Astrocyte (in vitro differentiated cells and primary cell): ENCODE measurements around the gene ZNF276. TPM values are rescaled to one million over a fixed set of nuclear protein-coding genes. Genes with fewer than 3 reads are reported as not detected.

ENCODE experiments used
- DNase-seq: peaks from one replicate; pipeline ENCODE4 v3.0.0-alpha.2; 2010; ENCODE audit warnings: low read depth
- FAIRE-seq: peaks from 2 replicates; lab custom pipeline; 2011; peaks lifted over from hg19 to GRCh38; lab: Jason Lieb, UNC
- H2AFZ ChIP-seq: 2 replicates; pipeline ENCODE4 v1.6.0; 2012; ENCODE audit warnings: low read depth, low read length, inconsistent platforms
- H3K27ac ChIP-seq: 2 replicates; pipeline ENCODE4 v1.5.1; 2011; ENCODE audit warnings: low read depth, low read length, inconsistent platforms
- H3K27me3 ChIP-seq: 2 replicates; pipeline ENCODE4 v1.6.0; 2011; ENCODE audit warnings: low read length, inconsistent platforms; ENCODE audit not compliant: insufficient read depth
- H3K36me3 ChIP-seq: 2 replicates; pipeline ENCODE4 v1.5.1; 2011; ENCODE audit warnings: low read length, inconsistent platforms; ENCODE audit not compliant: insufficient read depth
- H3K4me1 ChIP-seq: 2 replicates; pipeline ENCODE4 v1.5.1; 2011; ENCODE audit warnings: low read length, inconsistent platforms; ENCODE audit not compliant: insufficient read depth
- H3K4me2 ChIP-seq: 2 replicates; pipeline ENCODE4 v1.6.0; 2012; ENCODE audit warnings: low read length, inconsistent platforms
- H3K4me3 ChIP-seq: 2 replicates; pipeline ENCODE4 v1.5.1; 2011; ENCODE audit warnings: low read depth, mild to moderate bottlenecking, low read length, inconsistent platforms; ENCODE audit not compliant: insufficient read depth
- H3K79me2 ChIP-seq: 2 replicates; pipeline ENCODE4 v1.6.0; 2012; ENCODE audit warnings: mild to moderate bottlenecking, low read length, inconsistent platforms; ENCODE audit not compliant: insufficient read depth
- H3K9ac ChIP-seq: 2 replicates; pipeline ENCODE4 v1.6.0; 2012; ENCODE audit warnings: mild to moderate bottlenecking, low read length, inconsistent platforms
- H3K9me3 ChIP-seq: 2 replicates; pipeline ENCODE4 v1.5.1; 2012; ENCODE audit warnings: low read depth, mild to moderate bottlenecking, low read length, inconsistent platforms; ENCODE audit not compliant: insufficient read depth
- H4K20me1 ChIP-seq: 2 replicates; pipeline ENCODE4 v1.6.0; 2012; ENCODE audit warnings: low read length, inconsistent platforms; ENCODE audit not compliant: insufficient read depth
- H3K27ac Mint-ChIP-seq: one replicate; pipeline ENCODE4 v1.8.0; 2021; ENCODE audit warnings: mild to moderate bottlenecking, mixed read lengths; ENCODE audit not compliant: unreplicated experiment
- H3K27me3 Mint-ChIP-seq: one replicate; pipeline ENCODE4 v1.8.0; 2021; ENCODE audit warnings: low read depth, mixed read lengths; ENCODE audit not compliant: unreplicated experiment
- H3K36me3 Mint-ChIP-seq: one replicate; pipeline ENCODE4 v1.8.0; 2021; ENCODE audit warnings: low read depth, mixed read lengths; ENCODE audit not compliant: unreplicated experiment
- H3K4me1 Mint-ChIP-seq: one replicate; pipeline ENCODE4 v1.8.0; 2021; ENCODE audit warnings: low read depth, mixed read lengths; ENCODE audit not compliant: unreplicated experiment
- H3K4me3 Mint-ChIP-seq: one replicate; pipeline ENCODE4 v1.8.0; 2021; ENCODE audit warnings: mild to moderate bottlenecking, moderate library complexity, mixed read lengths; ENCODE audit not compliant: unreplicated experiment
- H3K9me3 Mint-ChIP-seq: one replicate; pipeline ENCODE4 v1.8.0; 2021; ENCODE audit warnings: mild to moderate bottlenecking, mixed read lengths; ENCODE audit not compliant: unreplicated experiment
- EZH2 ChIP-seq: IDR thresholded peaks from 2 replicates; pipeline ENCODE4 v1.6.1; 2012; ENCODE audit warnings: mild to moderate bottlenecking, low read length, inconsistent platforms; ENCODE audit not compliant: insufficient read depth
- total RNA-seq: library from RNA; stranded (reverse); gene quantifications from 2 replicates; pipeline ENCODE4 v1.2.1, GENCODE V29; 2021
- TF ChIP-seq, protein P1 (sequence below): IDR thresholded peaks from 2 replicates; pipeline ENCODE4 v1.5.1; 2011; ENCODE audit warnings: low read depth, mild to moderate bottlenecking, inconsistent platforms, low read length, moderate library complexity; ENCODE audit not compliant: insufficient read depth

The ZNF276 gene
- total RNA-seq, 1 donor from 2014 or later, result 21.6 TPM

DNA sequence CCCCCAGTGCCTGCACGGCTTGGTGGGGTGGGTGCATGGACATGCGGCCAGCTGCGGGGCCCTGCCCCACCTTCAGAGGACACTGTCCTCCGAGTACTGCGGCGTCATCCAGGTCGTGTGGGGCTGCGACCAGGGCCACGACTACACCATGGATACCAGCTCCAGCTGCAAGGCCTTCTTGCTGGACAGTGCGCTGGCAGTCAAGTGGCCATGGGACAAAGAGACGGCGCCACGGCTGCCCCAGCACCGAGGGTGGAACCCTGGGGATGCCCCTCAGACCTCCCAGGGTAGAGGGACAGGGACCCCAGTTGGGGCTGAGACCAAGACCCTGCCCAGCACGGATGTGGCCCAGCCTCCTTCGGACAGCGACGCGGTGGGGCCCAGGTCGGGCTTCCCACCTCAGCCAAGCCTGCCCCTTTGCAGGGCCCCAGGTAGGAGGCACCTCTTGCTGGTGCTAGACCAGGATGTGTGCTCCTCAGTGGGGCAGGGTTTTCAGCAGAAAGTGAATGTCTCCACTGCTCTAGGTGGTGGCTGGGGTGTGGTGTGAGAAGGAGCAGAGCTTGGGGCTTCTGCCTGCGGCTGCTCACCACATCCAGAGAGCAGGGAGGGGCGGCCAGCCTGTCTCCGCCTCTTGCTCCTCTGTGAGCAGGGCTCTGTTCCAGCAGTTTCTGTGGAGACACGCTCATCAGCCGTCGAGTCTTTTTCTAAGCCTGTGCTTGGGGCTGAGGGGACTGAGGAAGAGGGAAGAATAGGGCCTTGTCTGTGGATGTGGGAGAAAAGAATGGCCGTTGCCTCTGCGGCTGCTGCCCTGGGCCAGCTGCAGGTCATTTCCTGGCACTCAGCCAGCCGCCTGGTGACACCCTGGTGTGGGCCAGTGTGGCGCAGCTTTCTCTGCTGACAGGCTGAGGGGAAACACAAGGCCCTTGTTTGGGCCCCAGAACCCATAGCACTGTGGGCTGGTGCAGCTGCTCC is 2.2 kb downstream of the ZNF276 start:
- Histone ChIP-seq H3K9me3 (no peaks in the 10 kb centered on the region), H4K20me1 (peaks cover 47% of the 10 kb centered on the region), H3K36me3 (peaks cover 19% of the 10 kb centered on the region), H3K4me2 (peak overlapping the region; percentile 100), H3K4me1 (peaks cover 35% of the 10 kb centered on the region), H2AFZ (no peak overlapping the region), H3K4me3 (peak overlapping the region; percentile 92), H3K79me2 (peaks cover 64% of the 10 kb centered on the region), H3K9ac (peak overlapping the region; percentile 83), H3K27me3 (no peaks in the 10 kb centered on the region), H3K27ac (no peak overlapping the region)
- H3K9me3 Mint-ChIP-seq, result no peaks in the 10 kb centered on the region
- H3K36me3 Mint-ChIP-seq, result peaks cover 10% of the 10 kb centered on the region
- H3K4me1 Mint-ChIP-seq, result peaks cover 23% of the 10 kb centered on the region
- DNase-seq (no peak), FAIRE-seq (no peak)
- H3K27ac Mint-ChIP-seq, result peak overlapping the region; percentile 69
- TF ChIP-seq EZH2, result no peak
- TF ChIP-seq, protein P1, sequence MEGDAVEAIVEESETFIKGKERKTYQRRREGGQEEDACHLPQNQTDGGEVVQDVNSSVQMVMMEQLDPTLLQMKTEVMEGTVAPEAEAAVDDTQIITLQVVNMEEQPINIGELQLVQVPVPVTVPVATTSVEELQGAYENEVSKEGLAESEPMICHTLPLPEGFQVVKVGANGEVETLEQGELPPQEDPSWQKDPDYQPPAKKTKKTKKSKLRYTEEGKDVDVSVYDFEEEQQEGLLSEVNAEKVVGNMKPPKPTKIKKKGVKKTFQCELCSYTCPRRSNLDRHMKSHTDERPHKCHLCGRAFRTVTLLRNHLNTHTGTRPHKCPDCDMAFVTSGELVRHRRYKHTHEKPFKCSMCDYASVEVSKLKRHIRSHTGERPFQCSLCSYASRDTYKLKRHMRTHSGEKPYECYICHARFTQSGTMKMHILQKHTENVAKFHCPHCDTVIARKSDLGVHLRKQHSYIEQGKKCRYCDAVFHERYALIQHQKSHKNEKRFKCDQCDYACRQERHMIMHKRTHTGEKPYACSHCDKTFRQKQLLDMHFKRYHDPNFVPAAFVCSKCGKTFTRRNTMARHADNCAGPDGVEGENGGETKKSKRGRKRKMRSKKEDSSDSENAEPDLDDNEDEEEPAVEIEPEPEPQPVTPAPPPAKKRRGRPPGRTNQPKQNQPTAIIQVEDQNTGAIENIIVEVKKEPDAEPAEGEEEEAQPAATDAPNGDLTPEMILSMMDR, result no peak
- H3K4me3 Mint-ChIP-seq, result peak overlapping the region; percentile 85
- H3K27me3 Mint-ChIP-seq, result no peaks in the 10 kb centered on the region

DNA sequence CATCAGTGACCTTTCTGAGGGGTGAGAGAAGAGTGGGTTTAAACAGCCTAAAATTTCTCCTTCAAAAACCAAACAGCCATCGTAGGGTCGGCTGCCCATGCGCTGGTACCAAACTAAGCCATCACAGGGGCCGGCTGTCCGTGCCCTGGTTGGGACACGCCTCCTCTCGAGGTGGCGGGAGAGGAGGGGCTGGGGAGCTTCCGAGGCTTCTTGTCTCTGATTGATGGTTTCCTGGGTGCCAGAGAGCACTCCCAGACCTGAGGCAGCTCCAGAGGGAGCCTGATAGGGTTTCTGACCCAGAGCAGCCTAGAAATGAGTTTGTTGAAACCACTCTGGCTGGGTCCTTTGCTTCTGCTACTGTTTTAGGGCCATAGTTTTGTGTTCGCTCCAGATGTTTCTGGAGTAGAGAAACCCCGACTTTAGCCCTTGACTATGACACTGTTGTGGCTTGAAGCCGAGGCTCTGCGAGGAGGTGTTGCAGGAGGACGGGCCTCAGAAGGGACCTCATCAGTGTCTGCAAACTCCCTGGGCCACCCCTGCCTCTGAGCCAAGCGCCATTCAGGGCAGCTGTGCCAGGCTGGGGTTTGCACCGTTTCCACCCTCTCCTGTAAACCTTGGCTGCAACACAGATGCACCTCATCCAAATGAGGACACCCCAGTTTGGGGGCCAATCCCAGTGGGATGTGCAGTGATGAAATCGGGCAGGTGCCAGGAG is 6.2 kb downstream of the ZNF276 start:
- H3K4me3 ChIP-seq, result no peak overlapping the region
- H3K27ac ChIP-seq, result no peak overlapping the region
- no peaks in the 10 kb centered on the region for H3K27me3 Mint-ChIP-seq
- DNase-seq, result no peak
- peaks cover 24% of the 10 kb centered on the region for H3K36me3 Mint-ChIP-seq
- no peak overlapping the region for H3K27ac Mint-ChIP-seq
- H3K79me2 ChIP-seq, result peaks cover 66% of the 10 kb centered on the region
- no peak for FAIRE-seq
- peaks cover 11% of the 10 kb centered on the region for H3K4me1 Mint-ChIP-seq
- no peak overlapping the region for H3K9ac ChIP-seq
- no peak overlapping the region for H3K4me3 Mint-ChIP-seq
- no peaks in the 10 kb centered on the region for H3K9me3 ChIP-seq
- no peaks in the 10 kb centered on the region for H3K27me3 ChIP-seq
- no peaks in the 10 kb centered on the region for H3K9me3 Mint-ChIP-seq
- no peak for TF ChIP-seq EZH2
- TF ChIP-seq, protein P1, result no peak
- H3K4me1 ChIP-seq, result peaks cover 16% of the 10 kb centered on the region
- peaks cover 36% of the 10 kb centered on the region for H3K36me3 ChIP-seq
- H4K20me1 ChIP-seq, result peaks cover 80% of the 10 kb centered on the region
- H3K4me2 ChIP-seq, result no peak overlapping the region
- no peak overlapping the region for H2AFZ ChIP-seq
